ENCODE data around the gene MTTP.

MTTP gene

DNA sequence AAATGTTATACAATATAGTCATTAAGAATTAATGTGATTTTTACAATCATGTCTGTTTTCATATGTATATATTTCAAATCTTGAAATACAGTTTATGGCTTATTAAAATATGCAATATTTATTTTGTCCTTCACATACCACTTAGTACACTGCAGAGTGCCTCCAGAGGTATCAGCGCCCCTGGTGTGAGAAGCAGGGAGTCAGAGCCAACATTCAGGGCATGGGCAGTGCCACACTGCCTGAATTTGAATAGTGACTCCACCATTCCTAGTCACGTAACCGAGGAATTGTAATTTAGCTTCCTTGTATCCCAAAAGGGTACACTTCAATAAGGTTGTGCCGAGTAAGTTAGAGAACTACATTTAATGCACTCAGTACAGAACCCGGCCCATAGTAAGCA, 87.3 kb downstream of the MTTP start:
- Histone ChIP-seq H4K20me1 (ENCODE audit: insufficient read depth, low read length, poor library complexity, severe bottlenecking) (no peaks in the 10 kb centered on the region), H3K4me1 (ENCODE audit: insufficient read depth, low read length, poor library complexity, severe bottlenecking) (no peaks in the 10 kb centered on the region), H3K27me3 (ENCODE audit: insufficient read depth, low read length, poor library complexity, severe bottlenecking) (no peaks in the 10 kb centered on the region), H3K79me2 (ENCODE audit: insufficient read depth, low read length) (no peaks in the 10 kb centered on the region), H3F3A (ENCODE audit: low read depth) (no peaks in the 10 kb centered on the region), H3K9me3 (ENCODE audit: insufficient read depth, low read depth, low read length) (no peaks in the 10 kb centered on the region), H3K36me3 (ENCODE audit: insufficient read depth, low read length) (no peaks in the 10 kb centered on the region), H3K4me3 (ENCODE audit: low read length, poor library complexity, severe bottlenecking) (no peak overlapping the region), H3K9ac (ENCODE audit: low read depth, low read length, poor library complexity, severe bottlenecking) (no peak overlapping the region), H3K9me2 (replicated peaks; ENCODE audit: low read depth, low read length) (no peaks in the 10 kb centered on the region), H3K4me2 (ENCODE audit: low read depth, low read length, poor library complexity, severe bottlenecking) (no peak overlapping the region), H2AFZ (ENCODE audit: low read length) (no peak overlapping the region)
- TF ChIP-seq CTCF (conservative IDR thresholded peaks at IDR 0.05; ENCODE audit: low read length) (no peak), EZH2phosphoT487 (IDR thresholded peaks at IDR 0.05; ENCODE audit: borderline replicate concordance) (no peak)

- no peaks in the 10 kb centered on the region for H3K9me2 ChIP-seq (replicated peaks; ENCODE audit: low read depth, low read length)
- no peaks in the 10 kb centered on the region for H3K4me1 ChIP-seq (ENCODE audit: insufficient read depth, low read length, poor library complexity, severe bottlenecking)
- TF ChIP-seq EZH2phosphoT487 (IDR thresholded peaks at IDR 0.05; ENCODE audit: borderline replicate concordance) (no peak), CTCF (conservative IDR thresholded peaks at IDR 0.05; ENCODE audit: low read length) (no peak)
- H3K27me3 ChIP-seq (ENCODE audit: insufficient read depth, low read length, poor library complexity, severe bottlenecking) = no peaks in the 10 kb centered on the region
- H3K36me3 ChIP-seq (ENCODE audit: insufficient read depth, low read length) = no peaks in the 10 kb centered on the region
- no peaks in the 10 kb centered on the region for H3F3A ChIP-seq (ENCODE audit: low read depth)
- no peak overlapping the region for H3K4me3 ChIP-seq (ENCODE audit: low read length, poor library complexity, severe bottlenecking)
- no peak overlapping the region for H3K4me2 ChIP-seq (ENCODE audit: low read depth, low read length, poor library complexity, severe bottlenecking)
- H3K9me3 ChIP-seq (ENCODE audit: insufficient read depth, low read depth, low read length) = no peaks in the 10 kb centered on the region; the same call in 1 of the 2 replicates
- H3K9ac ChIP-seq (ENCODE audit: low read depth, low read length, poor library complexity, severe bottlenecking) = no peak overlapping the region
- H3K79me2 ChIP-seq (ENCODE audit: insufficient read depth, low read length) = no peaks in the 10 kb centered on the region
- no peaks in the 10 kb centered on the region for H4K20me1 ChIP-seq (ENCODE audit: insufficient read depth, low read length, poor library complexity, severe bottlenecking)
- H2AFZ ChIP-seq (ENCODE audit: low read length) = no peak overlapping the region
Measured at GRCh38 chr4:99664716-99665115, 90.1 kb downstream of the MTTP start.

GRCh38 chr4:99665983-99666382, 91.4 kb downstream of the MTTP start:
- Histone ChIP-seq H3K9me2 (replicated peaks; ENCODE audit: low read depth, low read length) (no peaks in the 10 kb centered on the region), H3K4me1 (ENCODE audit: insufficient read depth, low read length, poor library complexity, severe bottlenecking) (no peaks in the 10 kb centered on the region), H3F3A (ENCODE audit: low read depth) (no peaks in the 10 kb centered on the region), H3K4me3 (ENCODE audit: low read length, poor library complexity, severe bottlenecking) (no peak overlapping the region), H3K36me3 (ENCODE audit: insufficient read depth, low read length) (no peaks in the 10 kb centered on the region), H2AFZ (ENCODE audit: low read length) (no peak overlapping the region), H3K27me3 (ENCODE audit: insufficient read depth, low read length, poor library complexity, severe bottlenecking) (no peaks in the 10 kb centered on the region), H4K20me1 (ENCODE audit: insufficient read depth, low read length, poor library complexity, severe bottlenecking) (no peaks in the 10 kb centered on the region), H3K9me3 (ENCODE audit: insufficient read depth, low read depth, low read length) (no peaks in the 10 kb centered on the region; the same call in 1 of the 2 replicates), H3K4me2 (ENCODE audit: low read depth, low read length, poor library complexity, severe bottlenecking) (no peak overlapping the region), H3K9ac (ENCODE audit: low read depth, low read length, poor library complexity, severe bottlenecking) (no peak overlapping the region), H3K79me2 (ENCODE audit: insufficient read depth, low read length) (no peaks in the 10 kb centered on the region)
- TF ChIP-seq EZH2phosphoT487 (IDR thresholded peaks at IDR 0.05; ENCODE audit: borderline replicate concordance) (no peak), CTCF (conservative IDR thresholded peaks at IDR 0.05; ENCODE audit: low read length) (no peak)
